ENCODE data around the gene ZFP1. TPM values are rescaled to one million over a fixed set of nuclear protein-coding genes. Genes with fewer than 3 reads are reported as not detected.

ZFP1 gene
- total RNA-seq, 1 donor from 2014 or later = 16.5 TPM

Other genes starting within 250 kb of the ZFP1 start
- gene WDR59, start 163.4 kb upstream of the ZFP1 start, total RNA-seq = 80.6 and 91.5 TPM in 2 replicates
- 41.4 and 46.8 TPM in 2 replicates for gene ZNRF1, start 149.5 kb upstream of the ZFP1 start, total RNA-seq
- 0.09 and 0.24 TPM in 2 replicates for gene LDHD, start 31.7 kb upstream of the ZFP1 start, total RNA-seq
- gene CTRB2, start 58.6 kb downstream of the ZFP1 start, total RNA-seq = not detected in 2 replicates
- gene CTRB1, start 70.5 kb downstream of the ZFP1 start, total RNA-seq = not detected in 2 replicates
- 0.50 and 0.79 TPM in 2 replicates for gene BCAR1, start 103.1 kb downstream of the ZFP1 start, total RNA-seq

Data from activated CD4-positive, alpha-beta T cell treated with anti-CD3 and anti-CD28 coated beads, Interleukin-2, amount 10 ng/mL, durations not matched to agents 24 days and 14 days (primary cell).